GM23248 (cell line): ENCODE results near the gene HSBP1L1. TPM values are rescaled to one million over a fixed set of nuclear protein-coding genes. Genes with fewer than 3 reads are reported as not detected.
"Not testable (repeated sequence)": the region's sequence is repeated elsewhere in the genome, so short reads cannot be mapped to it uniquely, and the experiment has no call there.

ENCODE experiments used
- DNase-seq: peaks from one replicate; pipeline ENCODE4 v3.0.0-alpha.2; 2015
- H2AFZ ChIP-seq: fragments of 200-600 bp; sonication (generic); 2 replicates; pipeline ENCODE4 v1.6.1; 2016; ENCODE audit warnings: antibody characterized with exemption
- H3F3A ChIP-seq: fragments of 200-600 bp; sonication (generic); 2 replicates; pipeline ENCODE4 v1.6.1; 2016; ENCODE audit warnings: mild to moderate bottlenecking, antibody characterized with exemption, mixed run types; ENCODE audit not compliant: insufficient read depth
- H3K27ac ChIP-seq: fragments of 200-600 bp; sonication (generic); 2 replicates; pipeline ENCODE4 v1.5.1; 2016; ENCODE audit warnings: mild to moderate bottlenecking
- H3K27me3 ChIP-seq: fragments of 200-600 bp; sonication (generic); replicated peaks from 2 replicates; pipeline ENCODE4 v1.6.1; 2016; ENCODE audit warnings: mild to moderate bottlenecking; ENCODE audit not compliant: insufficient read depth
- H3K36me3 ChIP-seq: fragments of 200-600 bp; sonication (generic); 2 replicates; pipeline ENCODE4 v1.6.1; 2016; ENCODE audit warnings: low read depth, mild to moderate bottlenecking
- H3K4me1 ChIP-seq: fragments of 200-600 bp; sonication (generic); 2 replicates; pipeline ENCODE4 v1.6.1; 2016; ENCODE audit warnings: mild to moderate bottlenecking; ENCODE audit not compliant: insufficient read depth
- H3K4me2 ChIP-seq: fragments of 200-600 bp; sonication (generic); one replicate; pipeline ENCODE4 v1.6.1; 2016; ENCODE audit warnings: mild to moderate bottlenecking; ENCODE audit not compliant: unreplicated experiment
- H3K4me3 ChIP-seq: fragments of 200-600 bp; sonication (generic); 2 replicates; pipeline ENCODE4 v1.5.1; 2016; ENCODE audit warnings: mild to moderate bottlenecking
- H3K79me2 ChIP-seq: fragments of 200-600 bp; sonication (generic); 2 replicates; pipeline ENCODE4 v1.6.1; 2016; ENCODE audit warnings: mild to moderate bottlenecking; ENCODE audit not compliant: insufficient read depth
- H3K9ac ChIP-seq: fragments of 200-600 bp; sonication (generic); 2 replicates; pipeline ENCODE4 v1.6.1; 2016; ENCODE audit warnings: mild to moderate bottlenecking
- H3K9me2 ChIP-seq: fragments of 200-600 bp; sonication (generic); 2 replicates; pipeline ENCODE4 v1.6.1; 2016; ENCODE audit warnings: mixed run types, mild to moderate bottlenecking, moderate library complexity; ENCODE audit not compliant: insufficient read depth
- H3K9me3 ChIP-seq: fragments of 200-600 bp; sonication (generic); one replicate; pipeline ENCODE4 v1.6.1; 2017; ENCODE audit warnings: low read depth
- H4K20me1 ChIP-seq: fragments of 200-600 bp; sonication (generic); 2 replicates; pipeline ENCODE4 v1.6.0; 2016; ENCODE audit not compliant: insufficient read depth
- EZH2 ChIP-seq: fragments of 200-600 bp; sonication (generic); IDR thresholded peaks from 2 replicates; pipeline ENCODE4 v1.6.1; 2018; ENCODE audit warnings: antibody characterized with exemption, mild to moderate bottlenecking; ENCODE audit not compliant: insufficient read depth, poor library complexity, severe bottlenecking
- EZH2phosphoT487 ChIP-seq: fragments of 200-600 bp; sonication (generic); IDR thresholded peaks from 2 replicates; pipeline ENCODE4 v1.6.1; 2018; ENCODE audit warnings: antibody characterized with exemption, moderate library complexity, mild to moderate bottlenecking, low read depth; ENCODE audit not compliant: insufficient read depth
- WGBS, 2 experiments: methylation state at CpG; one replicate each; pipeline ENCODE4 v1.1.6; 2015 to 2017; ENCODE audit warnings: low lambda C conversion rate in 2 of 2, low coverage in 1 of 2; ENCODE audit errors: missing lambda C conversion rate in 2 of 2; 5-methylcytosine and 5-hydroxymethylcytosine counted together
- in situ Hi-C: fragments of 300-500 bp; cut with MboI; formaldehyde crosslinking; loops from 2 replicates; pipeline ENCODE4 v1.15.0; 2020
- polyA plus RNA-seq: library from polyadenylated mRNA; unstranded; fragments of >200 nt; fragmentation: Nextera tagmentation; extraction: Ambion mirVana; gene quantifications from 2 replicates; pipeline ENCODE4 v1.2.1, GENCODE V29; 2016
- total RNA-seq: library from RNA; depleted of rRNA; stranded (reverse); fragments of >200 nt; shearing (Covaris generic); gene quantifications from 2 replicates; pipeline ENCODE4 v1.2.3, GENCODE V29; 2014; rRNA removed

The HSBP1L1 gene
- total and polyA plus RNA-seq, 2 experiments from 2014 or later, result 6.8 to 27.0 TPM

- Histone ChIP-seq H3K36me3 (no peaks in the 10 kb centered on the region), H3K9me2 (no peaks in the 10 kb centered on the region), H3K9ac (peak overlapping the region; percentile 25), H3K27ac (peak overlapping the region; percentile 65), H3K4me2 (peak overlapping the region; percentile 74), H2AFZ (peak overlapping the region; percentile 40), H3K4me1 (peaks cover 8% of the 10 kb centered on the region), H3K9me3 (no peaks in the 10 kb centered on the region), H3K79me2 (no peaks in the 10 kb centered on the region), H3K27me3 (no peaks in the 10 kb centered on the region), H4K20me1 (no peaks in the 10 kb centered on the region), H3F3A (peaks cover 18% of the 10 kb centered on the region), H3K4me3 (peak overlapping the region; percentile 46; the same call in 1 of the 2 replicates)
- TF ChIP-seq EZH2 (no peak), EZH2phosphoT487 (no peak)
- in situ Hi-C loops, result no loop called here
- WGBS, 2 experiments, result 54 to 55% methylated on average over 16 of the region's 16 CpGs
- DNase-seq, result peak; percentile 100
These were observed 45.5 kb downstream of the HSBP1L1 start for GRCh38 chr18:80009661-80010550.

GRCh38 chr18:80010551-80010906 lies 46.1 kb downstream of the HSBP1L1 start:
- Histone ChIP-seq H3K4me2 (peak overlapping the region; percentile 74), H3K9me3 (no peaks in the 10 kb centered on the region), H3F3A (peaks cover 18% of the 10 kb centered on the region), H3K4me3 (peak overlapping the region; percentile 46; the same call in 1 of the 2 replicates), H3K36me3 (no peaks in the 10 kb centered on the region), H3K79me2 (no peaks in the 10 kb centered on the region), H3K27ac (peak overlapping the region; percentile 65), H4K20me1 (no peaks in the 10 kb centered on the region), H3K9ac (peak overlapping the region; percentile 25), H2AFZ (peak overlapping the region; percentile 40), H3K9me2 (no peaks in the 10 kb centered on the region), H3K27me3 (no peaks in the 10 kb centered on the region), H3K4me1 (peaks cover 8% of the 10 kb centered on the region)
- 5 to 7% methylated on average over 5 of the region's 5 CpGs for WGBS, 2 experiments
- TF ChIP-seq EZH2, result no peak
- TF ChIP-seq EZH2phosphoT487, result no peak
- in situ Hi-C loops, result no loop called here
- no peak for DNase-seq

GRCh38 chr18:80011496-80012137 lies 47.2 kb downstream of the HSBP1L1 start:
- H3K27ac ChIP-seq, H3K4me1 ChIP-seq, H3K27me3 ChIP-seq, H2AFZ ChIP-seq, H3K36me3 ChIP-seq, DNase-seq, H3K9me3 ChIP-seq, in situ Hi-C loops, H3K4me3 ChIP-seq, H3K79me2 ChIP-seq, H3K9ac ChIP-seq, H3K9me2 ChIP-seq, H3K4me2 ChIP-seq, H4K20me1 ChIP-seq: not testable (repeated sequence)
- 91 to 94% methylated on average over 13 to 14 of the region's 14 CpGs for WGBS, 2 experiments
- peaks cover 18% of the 10 kb centered on the region for H3F3A ChIP-seq

GRCh38 chr18:80012714-80013113 lies 48.3 kb downstream of the HSBP1L1 start:
- Histone ChIP-seq H3K4me2 (no peak overlapping the region), H3K4me3 (no peak overlapping the region), H2AFZ (no peak overlapping the region), H3K79me2 (no peaks in the 10 kb centered on the region), H3K36me3 (no peaks in the 10 kb centered on the region), H3K27me3 (no peaks in the 10 kb centered on the region), H4K20me1 (no peaks in the 10 kb centered on the region), H3K9me3 (no peaks in the 10 kb centered on the region), H3K27ac (no peak overlapping the region), H3K9me2 (no peaks in the 10 kb centered on the region), H3F3A (peaks cover 18% of the 10 kb centered on the region), H3K4me1 (peaks cover 8% of the 10 kb centered on the region), H3K9ac (no peak overlapping the region)
- TF ChIP-seq EZH2 (no peak), EZH2phosphoT487 (no peak)
- in situ Hi-C loops, result no loop called here
- no peak for DNase-seq
- WGBS, 2 experiments, result 81 to 97% methylated on average over 14 to 20 of the region's 20 CpGs

Other genes with a start within 250 kb of the HSBP1L1 start
- not detected in 2 replicates for gene KCNG2, start 166.7 kb upstream of the HSBP1L1 start, total RNA-seq
- not detected in 2 replicates for gene KCNG2, start 166.7 kb upstream of the HSBP1L1 start, polyA plus RNA-seq
- 67.0 and 85.5 TPM in 2 replicates for gene SLC66A2, start 13.0 kb upstream of the HSBP1L1 start, total RNA-seq
- 33.1 and 33.5 TPM in 2 replicates for gene SLC66A2, start 13.0 kb upstream of the HSBP1L1 start, polyA plus RNA-seq
- 17.4 and 28.5 TPM in 2 replicates for gene TXNL4A, start 23.9 kb downstream of the HSBP1L1 start, total RNA-seq
- 192 and 195 TPM in 2 replicates for gene TXNL4A, start 23.9 kb downstream of the HSBP1L1 start, polyA plus RNA-seq
- gene RBFA, start 69.8 kb downstream of the HSBP1L1 start, total RNA-seq, result 23.4 and 28.2 TPM in 2 replicates
- 27.9 and 29.2 TPM in 2 replicates for gene RBFA, start 69.8 kb downstream of the HSBP1L1 start, polyA plus RNA-seq
- gene ADNP2, start 144.6 kb downstream of the HSBP1L1 start, total RNA-seq, result 11.3 and 14.3 TPM in 2 replicates
- 3.5 and 3.7 TPM in 2 replicates for gene ADNP2, start 144.6 kb downstream of the HSBP1L1 start, polyA plus RNA-seq